Measurements from ENCODE around the gene PPIE.

PPIE gene

DNA sequence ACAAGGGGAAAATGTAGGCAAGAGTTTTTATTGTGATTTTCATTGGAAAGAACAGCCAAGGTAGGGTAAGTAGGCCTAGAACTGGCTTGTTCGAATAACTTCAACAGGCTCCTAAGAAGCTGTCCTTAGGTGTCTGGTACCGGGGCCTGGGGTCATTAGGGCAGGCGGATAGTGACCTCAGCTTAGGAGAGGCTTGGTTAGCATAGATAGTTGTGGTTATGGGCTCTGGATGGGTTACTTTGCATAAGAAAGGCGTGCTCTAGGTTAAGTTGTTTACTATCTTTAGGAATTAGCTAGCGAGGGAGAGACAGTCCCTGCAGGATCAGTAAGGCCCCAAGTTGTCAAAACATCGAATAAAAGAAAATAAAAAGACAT lies 26.7 kb upstream of the PPIE start:
- TF ChIP-seq ESRRG (CRISPR knock-in tag; IDR thresholded peaks at IDR 0.05), result no peak
- TF ChIP-seq ZC3H10 (CRISPR knock-in tag; IDR thresholded peaks at IDR 0.05), result no peak
- TF ChIP-seq, protein P1, sequence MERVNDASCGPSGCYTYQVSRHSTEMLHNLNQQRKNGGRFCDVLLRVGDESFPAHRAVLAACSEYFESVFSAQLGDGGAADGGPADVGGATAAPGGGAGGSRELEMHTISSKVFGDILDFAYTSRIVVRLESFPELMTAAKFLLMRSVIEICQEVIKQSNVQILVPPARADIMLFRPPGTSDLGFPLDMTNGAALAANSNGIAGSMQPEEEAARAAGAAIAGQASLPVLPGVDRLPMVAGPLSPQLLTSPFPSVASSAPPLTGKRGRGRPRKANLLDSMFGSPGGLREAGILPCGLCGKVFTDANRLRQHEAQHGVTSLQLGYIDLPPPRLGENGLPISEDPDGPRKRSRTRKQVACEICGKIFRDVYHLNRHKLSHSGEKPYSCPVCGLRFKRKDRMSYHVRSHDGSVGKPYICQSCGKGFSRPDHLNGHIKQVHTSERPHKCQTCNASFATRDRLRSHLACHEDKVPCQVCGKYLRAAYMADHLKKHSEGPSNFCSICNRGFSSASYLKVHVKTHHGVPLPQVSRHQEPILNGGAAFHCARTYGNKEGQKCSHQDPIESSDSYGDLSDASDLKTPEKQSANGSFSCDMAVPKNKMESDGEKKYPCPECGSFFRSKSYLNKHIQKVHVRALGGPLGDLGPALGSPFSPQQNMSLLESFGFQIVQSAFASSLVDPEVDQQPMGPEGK (CRISPR knock-in tag; IDR thresholded peaks at IDR 0.05; ENCODE audit: borderline replicate concordance), result no peak
- no peak for TF ChIP-seq SNAI2 (CRISPR knock-in tag; IDR thresholded peaks at IDR 0.05)
- no peak for ATAC-seq

DNA sequence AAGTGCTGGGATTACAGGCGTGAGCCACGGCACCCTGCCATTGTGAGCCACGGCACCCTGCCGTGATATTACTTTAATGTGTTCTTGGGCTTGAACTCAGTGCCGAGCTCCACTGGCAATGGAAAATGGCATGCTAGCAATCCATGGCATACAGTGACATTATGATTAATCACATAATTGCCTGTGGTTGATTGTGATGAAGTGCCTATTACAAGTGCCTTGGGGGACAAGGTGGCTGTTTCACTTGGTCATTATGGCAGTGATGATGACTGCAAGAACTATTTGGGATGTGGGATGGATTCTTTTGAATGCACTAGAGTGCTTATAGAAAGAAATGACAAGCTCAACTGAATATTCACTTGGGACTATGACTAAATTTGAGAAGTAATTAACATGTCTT lies 25.1 kb upstream of the PPIE start:
- no peak for TF ChIP-seq ZNF8 (CRISPR knock-in tag; IDR thresholded peaks at IDR 0.05)
- no peak for TF ChIP-seq CSDC2 (CRISPR knock-in tag; IDR thresholded peaks at IDR 0.05)
- TF ChIP-seq GLIS3 (CRISPR knock-in tag; IDR thresholded peaks at IDR 0.05), result no peak
- TF ChIP-seq PPARA (CRISPR knock-in tag; IDR thresholded peaks at IDR 0.05; ENCODE audit: borderline replicate concordance), result no peak
- TF ChIP-seq ZFP3 (CRISPR knock-in tag; IDR thresholded peaks at IDR 0.05), result no peak
- TF ChIP-seq TCF4 (CRISPR knock-in tag; IDR thresholded peaks at IDR 0.05; ENCODE audit: borderline replicate concordance), result no peak
- TF ChIP-seq, protein P1 (CRISPR knock-in tag; IDR thresholded peaks at IDR 0.05; ENCODE audit: borderline replicate concordance), result no peak
- no peak for TF ChIP-seq TOX (CRISPR knock-in tag; IDR thresholded peaks at IDR 0.05; ENCODE audit: borderline replicate concordance)
- TF ChIP-seq SNAI2 (CRISPR knock-in tag; IDR thresholded peaks at IDR 0.05), result no peak
- no peak for TF ChIP-seq BACH2 (CRISPR knock-in tag; IDR thresholded peaks at IDR 0.05; ENCODE audit: borderline replicate concordance)
- TF ChIP-seq ESRRG (CRISPR knock-in tag; IDR thresholded peaks at IDR 0.05), result no peak
- TF ChIP-seq ISL1 (CRISPR knock-in tag; IDR thresholded peaks at IDR 0.05), result no peak
- TF ChIP-seq OSR1 (CRISPR knock-in tag; IDR thresholded peaks at IDR 0.05), result no peak
- TF ChIP-seq, protein P2, sequence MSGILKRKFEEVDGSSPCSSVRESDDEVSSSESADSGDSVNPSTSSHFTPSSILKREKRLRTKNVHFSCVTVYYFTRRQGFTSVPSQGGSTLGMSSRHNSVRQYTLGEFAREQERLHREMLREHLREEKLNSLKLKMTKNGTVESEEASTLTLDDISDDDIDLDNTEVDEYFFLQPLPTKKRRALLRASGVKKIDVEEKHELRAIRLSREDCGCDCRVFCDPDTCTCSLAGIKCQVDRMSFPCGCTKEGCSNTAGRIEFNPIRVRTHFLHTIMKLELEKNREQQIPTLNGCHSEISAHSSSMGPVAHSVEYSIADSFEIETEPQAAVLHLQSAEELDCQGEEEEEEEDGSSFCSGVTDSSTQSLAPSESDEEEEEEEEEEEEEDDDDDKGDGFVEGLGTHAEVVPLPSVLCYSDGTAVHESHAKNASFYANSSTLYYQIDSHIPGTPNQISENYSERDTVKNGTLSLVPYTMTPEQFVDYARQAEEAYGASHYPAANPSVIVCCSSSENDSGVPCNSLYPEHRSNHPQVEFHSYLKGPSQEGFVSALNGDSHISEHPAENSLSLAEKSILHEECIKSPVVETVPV (CRISPR knock-in tag; IDR thresholded peaks at IDR 0.05), result no peak
- TF ChIP-seq ARNTL (CRISPR knock-in tag; IDR thresholded peaks at IDR 0.05; ENCODE audit: borderline replicate concordance, low read depth), result no peak
- TF ChIP-seq, protein P3, sequence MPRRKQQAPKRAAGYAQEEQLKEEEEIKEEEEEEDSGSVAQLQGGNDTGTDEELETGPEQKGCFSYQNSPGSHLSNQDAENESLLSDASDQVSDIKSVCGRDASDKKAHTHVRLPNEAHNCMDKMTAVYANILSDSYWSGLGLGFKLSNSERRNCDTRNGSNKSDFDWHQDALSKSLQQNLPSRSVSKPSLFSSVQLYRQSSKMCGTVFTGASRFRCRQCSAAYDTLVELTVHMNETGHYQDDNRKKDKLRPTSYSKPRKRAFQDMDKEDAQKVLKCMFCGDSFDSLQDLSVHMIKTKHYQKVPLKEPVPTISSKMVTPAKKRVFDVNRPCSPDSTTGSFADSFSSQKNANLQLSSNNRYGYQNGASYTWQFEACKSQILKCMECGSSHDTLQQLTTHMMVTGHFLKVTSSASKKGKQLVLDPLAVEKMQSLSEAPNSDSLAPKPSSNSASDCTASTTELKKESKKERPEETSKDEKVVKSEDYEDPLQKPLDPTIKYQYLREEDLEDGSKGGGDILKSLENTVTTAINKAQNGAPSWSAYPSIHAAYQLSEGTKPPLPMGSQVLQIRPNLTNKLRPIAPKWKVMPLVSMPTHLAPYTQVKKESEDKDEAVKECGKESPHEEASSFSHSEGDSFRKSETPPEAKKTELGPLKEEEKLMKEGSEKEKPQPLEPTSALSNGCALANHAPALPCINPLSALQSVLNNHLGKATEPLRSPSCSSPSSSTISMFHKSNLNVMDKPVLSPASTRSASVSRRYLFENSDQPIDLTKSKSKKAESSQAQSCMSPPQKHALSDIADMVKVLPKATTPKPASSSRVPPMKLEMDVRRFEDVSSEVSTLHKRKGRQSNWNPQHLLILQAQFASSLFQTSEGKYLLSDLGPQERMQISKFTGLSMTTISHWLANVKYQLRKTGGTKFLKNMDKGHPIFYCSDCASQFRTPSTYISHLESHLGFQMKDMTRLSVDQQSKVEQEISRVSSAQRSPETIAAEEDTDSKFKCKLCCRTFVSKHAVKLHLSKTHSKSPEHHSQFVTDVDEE (CRISPR knock-in tag; IDR thresholded peaks at IDR 0.05), result no peak
- TF ChIP-seq ZC3H10 (CRISPR knock-in tag; IDR thresholded peaks at IDR 0.05), result no peak
- no peak for TF ChIP-seq ZFP30 (CRISPR knock-in tag; IDR thresholded peaks at IDR 0.05)
- TF ChIP-seq, protein P4, sequence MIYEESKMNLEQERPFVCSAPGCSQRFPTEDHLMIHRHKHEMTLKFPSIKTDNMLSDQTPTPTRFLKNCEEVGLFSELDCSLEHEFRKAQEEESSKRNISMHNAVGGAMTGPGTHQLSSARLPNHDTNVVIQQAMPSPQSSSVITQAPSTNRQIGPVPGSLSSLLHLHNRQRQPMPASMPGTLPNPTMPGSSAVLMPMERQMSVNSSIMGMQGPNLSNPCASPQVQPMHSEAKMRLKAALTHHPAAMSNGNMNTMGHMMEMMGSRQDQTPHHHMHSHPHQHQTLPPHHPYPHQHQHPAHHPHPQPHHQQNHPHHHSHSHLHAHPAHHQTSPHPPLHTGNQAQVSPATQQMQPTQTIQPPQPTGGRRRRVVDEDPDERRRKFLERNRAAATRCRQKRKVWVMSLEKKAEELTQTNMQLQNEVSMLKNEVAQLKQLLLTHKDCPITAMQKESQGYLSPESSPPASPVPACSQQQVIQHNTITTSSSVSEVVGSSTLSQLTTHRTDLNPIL (CRISPR knock-in tag; IDR thresholded peaks at IDR 0.05; ENCODE audit: low read depth), result no peak
- TF ChIP-seq RARB (CRISPR knock-in tag; IDR thresholded peaks at IDR 0.05), result no peak
- ATAC-seq, result no peak

DNA sequence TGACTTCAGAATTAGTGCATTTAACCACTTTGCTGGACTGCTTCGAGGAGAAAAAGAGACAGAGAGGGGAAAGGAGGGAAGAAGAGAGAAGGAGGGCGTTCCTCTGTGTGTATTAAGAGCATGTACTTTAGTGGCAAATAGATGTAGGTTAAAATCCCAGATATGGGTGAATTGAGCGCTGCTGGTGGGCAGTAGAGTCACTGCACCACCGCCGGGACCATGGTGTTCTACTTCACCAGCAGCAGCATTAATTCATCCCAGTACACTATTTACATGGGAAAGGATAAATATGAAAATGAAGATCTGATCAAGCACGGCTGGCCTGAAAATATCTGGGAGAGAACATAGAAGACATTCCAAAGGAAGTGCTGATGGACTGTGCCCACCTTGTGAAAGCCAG lies 20.9 kb upstream of the PPIE start:
- ATAC-seq, result no peak
- no peak for TF ChIP-seq TCF4 (CRISPR knock-in tag; IDR thresholded peaks at IDR 0.05; ENCODE audit: borderline replicate concordance)
- TF ChIP-seq PPARA (CRISPR knock-in tag; IDR thresholded peaks at IDR 0.05; ENCODE audit: borderline replicate concordance), result no peak
- TF ChIP-seq ESRRG (CRISPR knock-in tag; IDR thresholded peaks at IDR 0.05), result no peak
- no peak for TF ChIP-seq ZFP3 (CRISPR knock-in tag; IDR thresholded peaks at IDR 0.05)
- no peak for TF ChIP-seq ZC3H10 (CRISPR knock-in tag; IDR thresholded peaks at IDR 0.05)
- TF ChIP-seq BACH2 (CRISPR knock-in tag; IDR thresholded peaks at IDR 0.05; ENCODE audit: borderline replicate concordance), result no peak
- TF ChIP-seq, protein P3 (CRISPR knock-in tag; IDR thresholded peaks at IDR 0.05), result no peak
- TF ChIP-seq ZNF565 (CRISPR knock-in tag; conservative IDR thresholded peaks at IDR 0.05; ENCODE audit: low read depth), result no peak
- no peak for TF ChIP-seq RARB (CRISPR knock-in tag; IDR thresholded peaks at IDR 0.05)
- TF ChIP-seq TOX (CRISPR knock-in tag; IDR thresholded peaks at IDR 0.05; ENCODE audit: borderline replicate concordance), result no peak
- no peak for TF ChIP-seq GLIS3 (CRISPR knock-in tag; IDR thresholded peaks at IDR 0.05)
